HG02870 (cell line): ENCODE results near the gene DPYSL4.
A peak's percentile ranks its signal among the peaks of the same experiment; 100 is the strongest.

Source experiments
- ATAC-seq: cut with Tn5 transposase; IDR thresholded peaks from one replicate; pipeline ENCODE4 v1.9.1; 2021; ENCODE audit warnings: mild to moderate bottlenecking, moderate library complexity; ENCODE audit not compliant: unreplicated experiment

DPYSL4 gene

GRCh38 chr10:132186488-132187429, at the start of gene DPYSL4:
Gene DPYSL4 (plus strand): TSS chr10:132186948. CDS start chr10:132187064, 116 bp downstream.
- ATAC-seq: no peak

DNA sequence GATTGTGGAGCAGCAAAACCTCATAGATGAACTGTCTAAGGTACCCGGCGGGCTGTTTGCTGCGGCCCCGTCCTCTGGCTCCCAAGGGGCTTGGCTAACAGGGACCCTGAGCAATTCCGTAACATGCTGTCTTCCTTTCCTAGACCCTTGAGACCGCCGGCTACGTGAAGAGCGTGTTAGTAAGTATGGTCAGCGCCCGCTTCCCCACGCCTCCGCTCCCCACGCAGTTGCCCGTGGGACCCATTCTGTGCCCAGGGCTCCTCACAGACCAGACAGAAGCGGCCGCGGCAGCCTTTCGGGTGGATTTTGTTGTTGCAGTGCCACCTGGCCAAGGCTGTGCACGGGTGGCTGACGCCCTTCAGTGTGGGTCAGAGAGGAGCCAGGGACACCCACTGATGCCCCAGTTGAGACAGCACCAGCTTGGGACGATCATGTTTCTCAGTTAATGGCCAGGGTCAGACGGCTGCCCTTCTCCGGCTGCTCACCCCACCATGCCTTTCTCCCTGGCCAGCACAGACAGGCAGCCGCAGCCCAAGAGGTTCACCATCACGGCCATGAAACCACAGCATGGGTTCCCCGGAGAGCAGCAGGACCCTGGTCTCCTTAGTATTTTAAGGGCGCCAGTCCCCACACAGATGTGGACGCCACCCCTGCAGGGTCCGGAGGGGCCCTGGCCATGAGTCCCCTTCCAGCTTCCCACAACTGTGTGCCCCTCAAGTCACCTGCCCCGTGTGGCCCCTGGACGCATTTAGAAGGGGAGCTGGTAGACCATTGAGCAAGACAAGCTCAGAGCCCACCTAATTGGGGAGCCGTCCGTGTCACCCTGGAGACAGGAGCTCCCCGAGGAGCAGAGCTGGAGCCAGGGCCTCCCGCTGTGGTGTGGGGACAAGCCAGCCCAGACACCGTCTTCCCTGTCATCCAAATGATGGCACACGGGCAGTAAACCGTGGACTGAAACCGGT, 49.4 kb upstream of the DPYSL4 start:
- no peak for ATAC-seq

DNA sequence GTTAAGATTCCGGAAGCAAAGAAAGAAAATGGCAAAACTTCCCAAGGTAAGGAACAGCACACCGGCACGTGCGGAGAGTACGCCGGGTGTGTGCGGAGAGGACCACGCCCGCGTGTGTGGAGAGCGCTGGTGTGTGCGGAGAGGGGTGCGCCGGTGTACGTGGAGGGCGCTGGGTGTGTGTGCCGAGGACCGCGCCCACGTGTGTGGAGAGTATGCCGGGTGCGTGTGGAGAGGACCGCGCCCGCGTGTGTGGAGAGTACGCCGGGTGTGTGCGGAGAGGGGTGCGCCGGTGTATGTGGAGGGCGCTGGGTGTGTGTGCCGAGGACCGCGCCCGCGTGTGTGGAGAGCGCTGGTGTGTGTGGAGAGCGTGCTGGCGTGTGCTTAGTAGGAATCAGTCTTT, 48.6 kb upstream of the DPYSL4 start:
- no peak for ATAC-seq

DNA sequence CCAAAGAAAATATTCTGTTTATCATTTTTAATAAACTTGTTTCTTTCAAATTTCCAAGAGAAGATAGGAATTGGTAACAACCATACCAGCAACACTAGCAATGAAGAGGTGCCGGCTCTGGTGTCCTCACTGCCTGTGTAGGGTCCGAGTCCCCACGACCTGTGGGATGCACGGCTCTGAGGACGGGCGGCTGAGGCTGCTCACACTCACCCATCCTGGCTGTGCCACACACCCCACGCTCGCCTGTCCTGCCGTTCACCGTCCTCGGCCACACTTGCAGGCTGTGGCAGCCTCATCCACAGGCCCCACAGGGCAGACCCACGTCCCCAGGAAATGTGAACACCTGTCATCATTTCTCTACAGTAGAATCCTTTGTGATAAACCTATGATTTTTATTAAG, 48.2 kb upstream of the DPYSL4 start:
- ATAC-seq: no peak

GRCh38 chr10:132139526-132139925, 47.2 kb upstream of the DPYSL4 start:
- ATAC-seq: no peak

GRCh38 chr10:132140167-132140925, 46.4 kb upstream of the DPYSL4 start:
- ATAC-seq: no peak

DNA sequence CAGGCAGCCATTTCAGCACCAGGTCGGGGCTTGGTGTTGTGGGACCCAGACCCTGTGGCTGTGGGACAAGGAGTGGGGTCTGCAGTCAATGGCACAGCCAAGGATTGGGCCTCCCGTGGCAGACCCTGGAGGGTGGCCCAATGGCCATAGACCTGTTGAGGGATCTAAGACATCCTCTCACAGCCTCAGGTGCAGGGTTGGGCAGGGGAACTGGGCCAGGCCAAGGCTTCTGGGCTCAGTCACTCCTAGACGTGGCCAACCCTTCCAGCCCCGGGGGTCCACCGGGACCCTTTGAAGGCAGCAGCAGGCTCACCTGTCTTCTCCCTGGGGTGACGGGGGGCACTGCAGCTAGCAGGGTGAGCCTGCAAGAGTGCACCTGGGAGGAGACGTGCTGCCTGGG, 45.7 kb upstream of the DPYSL4 start:
- no peak for ATAC-seq

- ATAC-seq: no peak
Measured at GRCh38 chr10:132141526-132142395, 45.0 kb upstream of the DPYSL4 start.

DNA sequence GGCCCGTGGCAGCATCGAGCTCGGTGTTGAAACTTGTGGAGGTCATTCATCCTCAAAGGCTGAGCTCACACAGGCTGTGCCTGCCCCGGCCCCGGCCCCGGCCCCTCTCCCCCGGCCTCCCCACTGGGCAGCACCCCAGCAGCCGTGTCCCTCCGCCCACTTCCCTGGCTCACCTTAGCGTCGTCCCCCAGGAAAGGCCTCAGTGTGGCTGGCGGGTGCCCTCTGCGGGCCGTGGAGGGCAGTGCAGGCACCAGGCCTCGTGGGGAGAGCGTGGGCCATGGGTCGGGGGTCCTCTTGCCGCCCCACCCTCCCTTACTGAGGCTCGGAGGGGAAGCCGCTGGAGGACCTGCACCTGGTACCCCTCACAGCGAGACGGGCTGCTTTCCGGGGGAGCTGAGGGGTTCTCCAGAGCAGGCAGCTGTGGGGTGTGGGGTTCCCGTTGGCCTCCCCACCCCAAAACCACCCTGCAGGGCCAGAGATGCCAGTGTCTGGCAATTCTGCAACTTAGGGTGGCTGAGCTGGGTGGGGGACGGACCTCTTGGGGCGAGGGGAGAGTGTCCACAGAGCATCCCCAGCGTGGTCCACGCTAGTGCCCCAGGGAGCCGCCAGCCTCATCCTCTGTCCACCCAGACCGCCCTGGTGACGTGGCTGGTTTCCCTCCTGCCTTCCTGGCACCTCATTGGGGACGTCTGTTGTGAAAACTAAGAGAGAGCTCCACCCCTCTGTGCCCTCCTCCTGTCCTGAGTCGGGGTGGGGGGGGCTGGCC, 44.2 kb upstream of the DPYSL4 start:
- peak; percentile 68 for ATAC-seq

DNA sequence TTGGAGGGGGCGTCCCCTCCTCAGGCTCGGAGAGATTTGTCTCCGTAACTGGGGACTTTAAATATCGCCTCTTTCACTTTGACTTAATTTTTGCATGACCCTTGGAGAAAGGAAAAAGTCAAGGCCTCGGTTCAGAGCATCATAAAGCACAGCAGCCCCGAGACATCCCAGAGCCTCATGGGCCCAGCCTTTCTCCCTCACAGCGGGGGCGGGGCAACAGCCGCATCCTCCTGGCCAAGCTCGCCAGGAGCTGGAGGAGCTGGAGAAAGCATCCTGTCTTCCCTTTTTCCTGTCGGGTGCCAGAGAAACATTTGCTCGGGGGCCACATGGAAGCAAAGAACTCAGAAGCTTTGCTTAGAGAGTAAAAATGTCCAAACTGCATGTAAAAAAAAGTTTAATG, 43.6 kb upstream of the DPYSL4 start:
- no peak for ATAC-seq

- no peak for ATAC-seq
Measured at GRCh38 chr10:132144086-132144485, 42.7 kb upstream of the DPYSL4 start.

DNA sequence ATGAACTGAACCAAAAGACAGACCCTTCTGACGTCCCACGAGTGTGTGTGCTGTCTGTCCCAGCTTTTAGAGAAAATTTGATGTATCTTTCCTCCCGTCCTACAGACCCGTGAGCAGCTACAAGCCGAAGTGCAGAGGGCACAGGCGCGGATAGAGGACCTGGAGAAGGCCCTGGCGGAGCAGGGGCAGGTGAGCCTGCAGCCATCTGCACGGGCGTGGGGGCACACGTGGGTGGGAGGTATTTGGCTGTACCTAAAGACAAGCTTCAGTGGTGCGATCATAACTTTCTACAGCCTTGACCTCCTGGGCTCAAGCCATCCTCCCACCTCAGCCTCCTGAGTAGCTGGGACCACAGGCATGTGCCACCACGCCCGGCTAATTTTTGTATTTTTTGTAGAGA, 41.7 kb upstream of the DPYSL4 start:
- no peak for ATAC-seq

- no peak for ATAC-seq
Measured at GRCh38 chr10:132145521-132146185, 41.1 kb upstream of the DPYSL4 start.

DNA sequence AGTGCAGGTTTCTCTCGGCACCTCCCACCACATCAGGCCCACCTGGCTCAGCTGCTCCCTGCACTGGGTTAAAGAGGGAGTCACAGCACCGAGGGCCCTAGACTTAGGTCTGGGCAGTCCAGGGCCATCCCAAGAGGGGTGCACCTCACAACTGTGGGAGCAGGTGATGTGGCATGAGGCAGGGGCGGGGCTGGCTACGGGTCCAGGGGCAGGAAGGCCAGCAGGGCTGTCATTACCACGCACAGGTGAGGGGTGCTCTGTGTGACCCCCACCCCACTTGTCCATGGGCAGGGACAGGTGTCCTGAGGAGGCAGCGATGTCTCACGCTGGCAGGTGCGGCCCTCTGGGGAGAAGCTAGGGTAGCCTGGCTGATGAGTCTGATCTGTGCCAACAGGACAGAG, 40.5 kb upstream of the DPYSL4 start:
- no peak for ATAC-seq

DNA sequence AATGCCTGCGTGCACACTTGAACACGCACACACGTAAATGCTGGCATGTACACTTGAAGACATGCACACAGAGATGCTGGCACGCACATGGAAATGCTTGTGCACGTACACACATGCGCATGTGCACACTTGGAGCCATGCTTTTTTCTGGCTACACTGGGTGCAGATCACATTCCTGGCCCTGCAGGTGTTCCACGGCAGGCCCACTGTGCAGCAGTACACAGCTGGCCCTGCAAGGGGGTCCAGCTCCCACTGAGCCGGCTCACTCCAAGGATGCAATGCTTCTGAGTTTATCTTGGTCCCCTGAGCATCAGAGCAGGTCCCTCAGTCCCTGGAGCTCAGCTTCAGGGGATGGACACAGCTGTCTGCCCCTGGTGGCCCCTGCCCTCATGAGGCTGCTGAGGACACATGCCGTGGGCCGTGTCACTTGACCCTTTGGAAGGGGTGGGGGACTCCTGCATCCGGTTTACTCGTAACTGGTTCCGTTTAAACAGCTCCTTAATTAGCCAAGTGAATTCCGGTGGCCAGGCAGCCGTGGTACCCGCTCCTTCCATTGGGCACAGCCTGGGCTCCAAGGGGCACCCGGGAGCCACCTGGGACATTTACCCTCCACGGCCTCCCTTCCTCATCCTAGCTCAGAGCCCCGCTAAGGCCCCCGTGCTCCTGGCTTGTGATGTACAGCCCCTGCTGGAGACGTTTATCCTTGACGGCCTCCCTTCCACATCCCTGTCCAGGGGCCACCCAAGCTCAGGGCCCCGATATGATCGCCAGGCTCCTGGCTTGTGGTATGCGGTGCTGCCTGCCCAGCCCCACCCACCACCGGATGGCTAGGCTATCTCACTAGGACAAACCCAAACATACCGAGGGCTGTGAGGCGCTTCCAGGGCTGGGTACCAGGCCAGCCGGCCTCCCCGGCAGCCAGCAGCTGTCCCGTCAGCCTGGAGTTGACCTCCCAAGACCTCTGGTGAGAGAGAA, 39.5 kb upstream of the DPYSL4 start:
- ATAC-seq: no peak

DNA sequence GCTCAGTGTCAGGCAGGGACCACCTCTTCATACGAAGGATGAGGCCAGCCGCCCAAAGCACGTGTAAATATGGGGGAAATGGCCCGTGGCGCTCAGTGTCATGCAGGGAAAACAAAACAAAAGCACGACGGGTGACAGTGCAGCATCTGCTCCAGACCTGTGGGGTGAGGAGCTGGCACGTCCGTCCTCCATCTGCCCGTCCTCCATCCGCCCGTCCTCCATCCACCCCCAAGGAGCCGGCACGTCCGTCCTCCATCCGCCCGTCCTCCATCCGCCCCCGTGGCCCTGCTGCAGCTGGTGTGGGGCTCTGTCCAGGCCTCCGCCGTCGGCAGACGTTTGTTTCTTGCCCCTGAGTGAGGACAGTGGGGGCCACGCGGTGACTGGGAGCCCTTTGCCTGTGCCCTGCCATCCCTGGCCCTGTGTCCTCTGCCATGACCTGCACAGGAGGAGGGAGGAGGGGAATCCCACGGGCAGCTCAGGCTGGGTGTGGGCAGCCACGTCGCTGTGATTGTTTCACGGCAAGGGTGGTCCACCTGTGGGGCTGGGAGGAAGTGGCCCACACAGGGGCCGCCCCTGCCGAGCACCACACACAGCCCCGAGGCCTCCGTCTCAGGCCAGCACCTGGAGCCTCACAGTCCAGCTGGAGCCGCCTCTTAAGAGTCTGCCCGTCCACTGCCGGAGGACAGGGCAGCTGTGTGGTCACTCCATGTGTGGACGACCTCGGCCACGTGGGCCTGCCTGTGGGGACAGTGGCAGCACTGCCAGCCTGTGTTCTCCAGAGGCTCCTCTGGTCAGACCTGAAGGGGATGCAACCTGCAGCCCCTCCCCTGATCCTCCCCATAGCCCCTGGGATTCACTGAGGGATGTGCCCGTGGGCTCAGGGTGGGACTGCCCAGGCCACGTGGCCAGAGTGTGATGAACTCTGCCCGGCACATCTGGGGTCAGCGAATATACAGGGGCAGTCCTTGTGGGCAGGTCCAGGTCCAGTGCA, 38.2 kb upstream of the DPYSL4 start:
- no peak for ATAC-seq
